Mesenchymal stem cell (in vitro differentiated cells and primary cell): ENCODE measurements around the gene IFFO2.
A peak's percentile ranks its signal among the peaks of the same experiment; 100 is the strongest.

Experiments used
- DNase-seq: peaks from one replicate; pipeline ENCODE4 v3.0.0-alpha.2; 2013
- H2AFZ ChIP-seq: one replicate; pipeline ENCODE4 v1.6.1; 2013; ENCODE audit warnings: low read depth, mild to moderate bottlenecking, control low read depth, inconsistent platforms, low read length, moderate library complexity
- H2AK5ac ChIP-seq: 2 replicates; pipeline ENCODE4 v1.6.1; 2013; ENCODE audit warnings: low read length, moderate library complexity, mild to moderate bottlenecking, inconsistent platforms; ENCODE audit not compliant: severe bottlenecking
- H2BK120ac ChIP-seq: one replicate; pipeline ENCODE4 v1.6.1; 2013; ENCODE audit warnings: low read depth, mild to moderate bottlenecking, inconsistent platforms, low read length, moderate library complexity
- H2BK12ac ChIP-seq, 2 experiments: one replicate each; pipeline ENCODE4 v1.6.1; 2013; ENCODE audit warnings: inconsistent platforms in 2 of 2, low read length in 2 of 2, mild to moderate bottlenecking in 2 of 2, moderate library complexity in 2 of 2, control low read depth in 1 of 2
- H2BK15ac ChIP-seq: one replicate; pipeline ENCODE4 v1.6.1; 2013; ENCODE audit warnings: mild to moderate bottlenecking, low read depth, inconsistent platforms; ENCODE audit not compliant: poor library complexity, severe bottlenecking
- H2BK5ac ChIP-seq: 2 replicates; pipeline ENCODE4 v1.6.1; 2013; ENCODE audit warnings: low read depth, mild to moderate bottlenecking, low read length, control low read depth, inconsistent platforms; ENCODE audit not compliant: poor library complexity, severe bottlenecking
- H3K14ac ChIP-seq, 2 experiments: one replicate each; pipeline ENCODE4 v1.6.1; 2013; ENCODE audit warnings: inconsistent platforms in 2 of 2, low read length in 2 of 2, control low read depth in 1 of 2, mild to moderate bottlenecking in 1 of 2, moderate library complexity in 1 of 2
- H3K18ac ChIP-seq, 2 experiments: one replicate each; pipeline ENCODE4 v1.6.1; 2013; ENCODE audit warnings: inconsistent platforms in 2 of 2, low read length in 2 of 2, control low read depth in 1 of 2, low read depth in 1 of 2, mild to moderate bottlenecking in 1 of 2
- H3K23ac ChIP-seq, 2 experiments: one replicate each; pipeline ENCODE4 v1.6.1; 2013; ENCODE audit warnings: inconsistent platforms in 2 of 2, low read length in 2 of 2, mild to moderate bottlenecking in 2 of 2, moderate library complexity in 2 of 2, control low read depth in 1 of 2
- H3K27ac ChIP-seq: 2 replicates; pipeline ENCODE4 v1.5.1; 2013; ENCODE audit warnings: mild to moderate bottlenecking, moderate library complexity, low read length, control low read depth, inconsistent platforms; ENCODE audit not compliant: poor library complexity, severe bottlenecking
- H3K27me3 ChIP-seq, 2 experiments: 2 replicates each; pipeline versions ENCODE4 v1.6.1 to v1.7.0; 2013; ENCODE audit warnings: low read length in 2 of 2, mild to moderate bottlenecking in 2 of 2, moderate library complexity in 2 of 2, control low read depth in 1 of 2, inconsistent platforms in 1 of 2; ENCODE audit not compliant: control insufficient read depth in 1 of 2, insufficient read depth in 1 of 2
- H3K36me3 ChIP-seq, 2 experiments: 2 replicates each; pipeline versions ENCODE4 v1.6.1 to v1.7.0; 2013; ENCODE audit warnings: low read length in 2 of 2, control low read depth in 1 of 2, inconsistent platforms in 1 of 2, low read depth in 1 of 2, mild to moderate bottlenecking in 1 of 2; ENCODE audit not compliant: insufficient read depth in 2 of 2, control insufficient read depth in 1 of 2
- H3K4ac ChIP-seq, 2 experiments: one replicate each; pipeline ENCODE4 v1.6.1; 2013; ENCODE audit warnings: inconsistent platforms in 2 of 2, low read length in 2 of 2, mild to moderate bottlenecking in 2 of 2, moderate library complexity in 2 of 2, control low read depth in 1 of 2, low read depth in 1 of 2
- H3K4me1 ChIP-seq: 2 replicates; pipeline ENCODE4 v1.6.1; 2013; ENCODE audit warnings: low read depth, low read length, control low read depth; ENCODE audit not compliant: control insufficient read depth, insufficient read depth
- H3K4me2 ChIP-seq: 2 replicates; pipeline ENCODE4 v1.6.1; 2013; ENCODE audit warnings: low read length, mild to moderate bottlenecking, inconsistent platforms; ENCODE audit not compliant: poor library complexity, severe bottlenecking
- H3K4me3 ChIP-seq, 2 experiments: 2 replicates each; pipeline versions ENCODE4 v1.5.1 to v1.7.0; 2013; ENCODE audit warnings: low read length in 2 of 2, mild to moderate bottlenecking in 2 of 2, control low read depth in 1 of 2, low read depth in 1 of 2; ENCODE audit not compliant: insufficient read depth in 1 of 2
- H3K79me1 ChIP-seq: replicated peaks from 2 replicates; pipeline ENCODE4 v1.6.1; 2013; ENCODE audit warnings: mild to moderate bottlenecking, control low read depth, low read length, inconsistent platforms; ENCODE audit not compliant: poor library complexity, severe bottlenecking
- H3K9ac ChIP-seq: 2 replicates; pipeline ENCODE4 v1.7.0; 2013; ENCODE audit warnings: mild to moderate bottlenecking, low read length, moderate library complexity
- H3K9me3 ChIP-seq: 2 replicates; pipeline ENCODE4 v1.7.0; 2013; ENCODE audit warnings: mild to moderate bottlenecking, low read length; ENCODE audit not compliant: control insufficient read depth
- H4K8ac ChIP-seq: one replicate; pipeline ENCODE4 v1.6.1; 2013; ENCODE audit warnings: inconsistent platforms, mild to moderate bottlenecking, low read length, moderate library complexity
- H4K91ac ChIP-seq: one replicate; pipeline ENCODE4 v1.6.1; 2013; ENCODE audit warnings: mild to moderate bottlenecking, low read length, inconsistent platforms
- WGBS: methylation state at CpG from one replicate; pipeline ENCODE4 v1.1.7; 2013; ENCODE audit warnings: mixed read lengths; 5-methylcytosine and 5-hydroxymethylcytosine counted together

Gene IFFO2

GRCh38 chr1:18948913-18949685, 7.4 kb downstream of the IFFO2 start:
- Histone ChIP-seq H3K27ac (peak overlapping the region; percentile 89), H3K4me2 (peak overlapping the region; percentile 12), H3K18ac (peak overlapping the region; percentile 95 to 98), H2BK120ac (peak overlapping the region; percentile 93), H3K4ac (peak overlapping the region; percentile 95 to 97), H2BK12ac (peak overlapping the region; percentile 60 to 99), H2AFZ (peak overlapping the region; percentile 29), H3K14ac (peak overlapping the region in 1 of 2 experiments; percentile 89), H2AK5ac (peak overlapping the region; percentile 51), H4K91ac (peak overlapping the region; percentile 79), H4K8ac (peak overlapping the region; percentile 39), H3K4me1 (peaks cover 75% of the 10 kb centered on the region), H2BK15ac (peak overlapping the region; percentile 17), H3K9ac (peak overlapping the region; percentile 83), H2BK5ac (peak overlapping the region; percentile 47), H3K23ac (peak overlapping the region in 1 of 2 experiments; percentile 78), H3K27me3 (no peaks in the 10 kb centered on the region), H3K9me3 (no peaks in the 10 kb centered on the region), H3K36me3 (peaks cover 0 to 4% of the 10 kb centered on the region in 2 experiments), H3K79me1 (peaks cover 4% of the 10 kb centered on the region), H3K4me3 (peak overlapping the region in 1 of 2 experiments; percentile 71)
- 39% methylated on average over 23 of the region's 23 CpGs for WGBS
- peak; percentile 82 for DNase-seq

- peak; percentile 69 for DNase-seq
- H2BK15ac ChIP-seq: peak overlapping the region; percentile 50
- H2BK5ac ChIP-seq: no peak overlapping the region
- peaks cover 0 to 4% of the 10 kb centered on the region in 2 experiments for H3K36me3 ChIP-seq
- no peak overlapping the region for H2AFZ ChIP-seq
- WGBS: 68% methylated on average over 15 of the region's 15 CpGs
- peak overlapping the region; percentile 22 for H4K91ac ChIP-seq
- peak overlapping the region in 1 of 2 experiments; percentile 14 for H3K23ac ChIP-seq
- peak overlapping the region; percentile 88 to 99 for H2BK12ac ChIP-seq
- H4K8ac ChIP-seq: peak overlapping the region; percentile 73
- peaks cover 9% of the 10 kb centered on the region for H3K79me1 ChIP-seq
- peaks cover 70% of the 10 kb centered on the region for H3K4me1 ChIP-seq
- no peak overlapping the region for H3K4me3 ChIP-seq
- no peak overlapping the region for H3K4me2 ChIP-seq
- H3K14ac ChIP-seq: peak overlapping the region in 1 of 2 experiments; percentile 84
- peak overlapping the region; percentile 29 for H2BK120ac ChIP-seq
- H3K18ac ChIP-seq: peak overlapping the region; percentile 95 to 98
- no peaks in the 10 kb centered on the region for H3K9me3 ChIP-seq
- H3K27me3 ChIP-seq: no peaks in the 10 kb centered on the region
- peak overlapping the region; percentile 51 for H2AK5ac ChIP-seq
- peak overlapping the region; percentile 83 for H3K9ac ChIP-seq
- peak overlapping the region; percentile 89 for H3K27ac ChIP-seq
- peak overlapping the region; percentile 40 to 97 for H3K4ac ChIP-seq
Observed at GRCh38 chr1:18948048-18948912, 8.2 kb downstream of the IFFO2 start.

GRCh38 chr1:18947570-18947969, 8.9 kb downstream of the IFFO2 start:
- H4K91ac ChIP-seq: peak overlapping the region; percentile 83
- H2BK15ac ChIP-seq: peak overlapping the region; percentile 71
- peak overlapping the region; percentile 88 to 94 for H2BK12ac ChIP-seq
- no peaks in the 10 kb centered on the region for H3K27me3 ChIP-seq
- H3K4ac ChIP-seq: peak overlapping the region; percentile 88 to 89
- peak overlapping the region; percentile 69 for H2AK5ac ChIP-seq
- peaks cover 0 to 4% of the 10 kb centered on the region in 2 experiments for H3K36me3 ChIP-seq
- peak overlapping the region; percentile 70 for H4K8ac ChIP-seq
- peak overlapping the region in 1 of 2 experiments; percentile 82 for H3K14ac ChIP-seq
- H3K18ac ChIP-seq: peak overlapping the region; percentile 73 to 81
- H3K4me3 ChIP-seq: no peak overlapping the region
- no peaks in the 10 kb centered on the region for H3K9me3 ChIP-seq
- no peak overlapping the region for H2AFZ ChIP-seq
- WGBS: 64% methylated on average over 9 of the region's 9 CpGs
- H3K4me1 ChIP-seq: peaks cover 70% of the 10 kb centered on the region
- peak overlapping the region; percentile 78 for H2BK120ac ChIP-seq
- H3K79me1 ChIP-seq: peaks cover 10% of the 10 kb centered on the region
- H2BK5ac ChIP-seq: no peak overlapping the region
- DNase-seq: no peak
- peak overlapping the region; percentile 25 for H3K4me2 ChIP-seq
- peak overlapping the region; percentile 89 for H3K27ac ChIP-seq
- peak overlapping the region; percentile 20 for H3K9ac ChIP-seq
- peak overlapping the region in 1 of 2 experiments; percentile 84 for H3K23ac ChIP-seq
